CD4-positive, alpha-beta T cell treated with Interferon alpha-2 for 1 hour (primary cell): ENCODE measurements around the gene RPL10A.
"Not testable (repeated sequence)": the region's sequence is repeated elsewhere in the genome, so short reads cannot be mapped to it uniquely, and the experiment has no call there.

Experiments used
- DNase-seq, 2 donors: peaks; one replicate each; pipeline ENCODE4 v3.0.0-alpha.2; 2020 to 2022

Gene RPL10A

DNA sequence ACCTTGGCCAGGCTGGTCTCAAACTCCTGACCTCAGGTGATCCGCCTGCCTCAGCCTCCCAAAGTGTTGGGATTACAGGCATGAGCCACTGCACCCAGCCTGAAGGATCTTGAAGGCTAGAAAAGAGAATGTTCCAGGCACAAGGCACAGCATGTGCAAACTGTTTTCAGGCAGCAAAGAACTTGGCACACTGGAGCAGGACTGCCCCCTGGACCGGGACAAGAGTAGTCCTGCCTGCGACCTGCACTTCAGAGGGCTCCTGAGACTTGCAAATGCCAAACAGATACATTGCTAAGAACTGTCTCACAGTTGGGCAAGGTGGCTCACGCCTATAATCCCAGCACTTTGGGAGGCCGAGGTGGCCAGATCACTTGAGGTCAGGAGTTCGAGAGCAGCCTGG, 47.7 kb downstream of the RPL10A start:
- DNase-seq = not testable (repeated sequence)

DNA sequence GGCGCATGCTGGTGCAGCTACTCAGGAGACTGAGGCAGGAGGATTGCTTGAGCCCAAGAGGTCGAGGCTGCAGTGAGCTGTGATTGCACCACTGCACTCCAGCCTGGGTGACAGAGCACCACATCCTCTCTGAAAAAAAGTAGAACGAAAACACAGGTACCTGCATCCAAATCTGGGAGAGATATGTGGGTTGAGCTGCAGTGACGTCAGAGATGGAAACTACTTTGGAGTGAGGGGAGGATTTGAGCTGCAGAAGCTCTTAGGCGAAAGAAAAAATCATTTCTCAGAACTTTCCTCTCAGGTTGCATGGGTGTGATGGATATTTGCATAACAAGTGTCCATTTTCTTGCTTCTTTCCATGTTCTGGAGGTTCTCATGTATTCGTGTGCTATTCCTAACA, 48.5 kb downstream of the RPL10A start:
- no peak for DNase-seq

DNA sequence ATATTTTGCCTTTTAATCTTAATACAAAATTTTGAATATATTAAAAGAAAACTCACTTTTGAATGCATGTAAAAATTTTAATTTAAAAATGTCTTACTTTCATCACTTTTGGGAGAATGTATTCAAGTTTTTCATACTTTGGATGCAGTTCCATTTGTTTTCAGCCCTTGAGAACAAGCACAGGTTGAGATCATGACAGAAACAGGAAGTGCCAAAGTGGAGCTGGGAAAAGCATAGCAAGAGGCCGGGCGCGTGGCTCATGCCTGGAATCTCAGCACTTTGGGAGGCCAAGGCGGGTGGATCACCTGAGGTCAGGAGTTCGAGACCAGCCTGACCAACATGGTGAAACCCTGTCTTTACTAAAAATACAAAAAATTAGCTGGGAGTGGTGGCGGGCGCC, 49.8 kb downstream of the RPL10A start:
- not testable (repeated sequence) for DNase-seq

DNA sequence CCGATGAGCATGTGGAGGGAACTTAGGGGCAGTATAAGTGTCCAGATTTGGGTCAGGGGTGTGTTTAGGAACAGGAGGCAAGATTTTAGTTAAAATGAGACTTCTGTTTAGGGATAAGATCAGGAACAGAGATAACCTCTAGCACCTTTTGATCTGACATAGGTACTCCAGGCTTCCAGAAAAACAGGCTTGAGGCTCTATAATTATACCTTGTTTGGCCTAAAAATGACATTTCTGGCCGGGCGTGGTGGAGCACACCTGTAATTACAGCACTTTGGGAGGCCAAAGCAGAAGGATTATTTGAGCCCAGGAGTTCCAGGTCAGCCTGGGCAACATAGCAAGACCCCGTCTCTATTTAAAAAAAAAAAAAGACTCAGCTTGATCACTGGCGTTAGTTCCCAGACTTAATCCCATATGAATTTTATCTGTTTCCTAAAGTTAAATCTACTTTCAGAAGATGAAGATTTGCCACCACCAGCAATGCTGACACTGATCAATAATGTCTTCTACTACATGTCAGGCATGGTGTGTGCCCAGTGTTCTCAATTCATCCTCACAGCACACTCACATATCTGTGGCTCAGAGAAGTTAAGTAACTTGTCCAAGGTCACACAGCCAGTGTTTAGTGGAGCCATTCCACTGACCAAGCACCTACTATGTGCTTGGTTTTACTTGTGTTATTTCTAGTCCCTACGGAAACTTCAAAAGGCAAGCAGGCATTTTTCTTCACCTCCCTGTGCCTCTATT, 50.5 kb downstream of the RPL10A start:
- no peak for DNase-seq

DNA sequence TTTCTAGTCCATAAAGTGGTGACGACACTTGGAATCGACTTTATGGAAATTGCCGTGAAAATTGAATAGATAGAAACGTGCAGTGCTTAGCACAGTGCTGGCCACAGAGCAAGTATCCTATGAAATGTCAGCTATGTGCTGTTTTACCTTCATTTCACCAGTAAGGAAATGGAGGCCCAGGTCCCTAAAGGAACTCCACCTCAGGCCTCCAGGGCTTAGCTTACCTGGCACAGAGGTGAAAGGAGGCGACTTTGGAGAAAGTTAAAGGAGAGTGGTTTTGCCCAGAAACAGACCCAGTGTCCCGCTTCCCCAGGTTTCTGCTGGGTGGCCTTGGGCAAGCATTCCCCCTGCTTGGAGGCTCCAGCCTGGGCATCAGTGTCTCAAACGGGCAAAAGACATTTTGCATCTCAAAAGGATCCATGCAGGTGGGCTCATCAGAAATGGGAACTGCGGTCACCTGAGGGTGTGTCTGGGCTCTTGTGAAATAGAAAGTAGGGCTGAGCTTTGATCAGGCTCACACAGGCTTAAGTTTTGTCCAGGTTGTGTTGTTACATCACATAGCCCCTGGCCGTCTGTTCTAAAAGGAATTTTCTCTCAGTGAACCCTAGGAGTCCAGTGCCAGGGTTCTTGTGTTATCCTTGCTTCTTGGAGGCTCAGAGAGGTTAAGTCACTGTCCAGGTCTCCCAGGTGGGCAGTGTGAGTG, 51.3 kb downstream of the RPL10A start:
- no peak for DNase-seq
